ENCODE data around the gene ASXL2.

GRCh38 chr2:25724756-25725155 is 153.5 kb downstream of the ASXL2 start:
- TF ChIP-seq ARNTL (CRISPR knock-in tag; IDR thresholded peaks at IDR 0.05; ENCODE audit: borderline replicate concordance, low read depth): no peak
- TF ChIP-seq ZNF70 (CRISPR knock-in tag; IDR thresholded peaks at IDR 0.05): no peak
- TF ChIP-seq ZFP30 (CRISPR knock-in tag; IDR thresholded peaks at IDR 0.05): no peak
- no peak for TF ChIP-seq PATZ1 (CRISPR knock-in tag; IDR thresholded peaks at IDR 0.05; ENCODE audit: borderline replicate concordance)
- no peak for TF ChIP-seq CREB5 (CRISPR knock-in tag; IDR thresholded peaks at IDR 0.05; ENCODE audit: low read depth)
- no peak for TF ChIP-seq ZC3H10 (CRISPR knock-in tag; IDR thresholded peaks at IDR 0.05)
- no peak for TF ChIP-seq ZNF8 (CRISPR knock-in tag; IDR thresholded peaks at IDR 0.05)
- TF ChIP-seq ZFP3 (CRISPR knock-in tag; IDR thresholded peaks at IDR 0.05): no peak
- no peak for TF ChIP-seq RARB (CRISPR knock-in tag; IDR thresholded peaks at IDR 0.05)

Measured in SK-N-SH treated with all-trans-retinoic acid at 6 μM for 48 hours (cell line).